ENCODE results near the gene ADGRV1. TPM values are rescaled to one million over a fixed set of nuclear protein-coding genes. Genes with fewer than 3 reads are reported as not detected.

ADGRV1 gene
- total and polyA plus RNA-seq, 4 donors, result 0.36 to 0.64 (median 0.50) TPM

DNA sequence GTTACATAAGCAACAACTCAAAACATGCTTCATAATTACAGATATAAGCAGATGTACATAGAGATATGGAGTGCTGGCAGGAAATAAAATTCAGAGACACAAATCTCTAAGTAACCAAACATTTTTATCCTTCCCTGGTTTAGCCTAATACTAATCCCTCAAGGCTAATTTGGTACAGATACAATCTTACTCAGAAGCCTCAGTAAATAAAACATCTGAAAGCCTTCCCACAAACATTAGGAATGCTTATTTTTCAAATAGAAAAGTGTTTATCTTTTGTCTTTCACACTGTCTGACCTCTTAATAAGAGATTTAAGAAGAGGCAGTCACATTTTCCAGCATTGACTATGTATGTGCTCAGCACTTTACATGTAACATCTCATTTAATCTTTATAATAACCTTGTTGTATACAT lies 425.1 kb downstream of the ADGRV1 start:
- H3K27ac ChIP-seq (ENCODE audit: low read depth in 1 of 2, low read length in 2 of 2), result no peak overlapping the region
- no peak for DNase-seq
- H3K4me1 ChIP-seq (ENCODE audit: control insufficient read depth in 1 of 2, insufficient read depth in 2 of 2, low read length in 2 of 2), result no peaks in the 10 kb centered on the region
- no peak overlapping the region for H3K4me3 ChIP-seq (ENCODE audit: low read length in 2 of 2)
- no peaks in the 10 kb centered on the region for H3K27me3 ChIP-seq (ENCODE audit: control insufficient read depth in 1 of 2, insufficient read depth in 2 of 2, low read length in 1 of 2)
- no peaks in the 10 kb centered on the region for H3K36me3 ChIP-seq (ENCODE audit: control insufficient read depth in 1 of 2, insufficient read depth in 2 of 2, low read length in 1 of 2)
- ATAC-seq (ENCODE audit: low FRiP score), result no peak
- H3K9me3 ChIP-seq (ENCODE audit: control insufficient read depth, low read length), result no peaks in the 10 kb centered on the region
- intact Hi-C loops (cut with DNase I), result no loop called here

DNA sequence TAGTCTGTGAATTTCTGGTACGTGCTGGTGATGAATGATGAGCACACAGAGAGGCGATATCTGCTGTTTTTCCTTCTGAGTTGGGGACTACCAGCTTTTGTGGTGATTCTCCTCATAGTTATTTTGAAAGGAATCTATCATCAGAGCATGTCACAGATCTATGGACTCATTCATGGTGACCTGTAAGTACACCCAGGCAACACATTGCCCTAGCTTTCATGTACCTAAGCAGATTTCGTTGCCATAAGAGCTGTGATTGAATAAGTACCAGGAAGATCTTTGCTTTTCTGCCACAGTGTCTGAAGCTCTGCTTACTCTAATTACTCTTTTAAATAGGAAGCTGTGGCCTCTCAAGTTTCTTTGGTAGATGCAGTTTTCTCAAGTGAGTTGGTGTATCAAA lies 426.7 kb downstream of the ADGRV1 start:
- Histone ChIP-seq H3K4me3 (ENCODE audit: low read length in 2 of 2) (no peak overlapping the region), H3K27me3 (ENCODE audit: control insufficient read depth in 1 of 2, insufficient read depth in 2 of 2, low read length in 1 of 2) (no peaks in the 10 kb centered on the region), H3K27ac (ENCODE audit: low read depth in 1 of 2, low read length in 2 of 2) (no peak overlapping the region), H3K36me3 (ENCODE audit: control insufficient read depth in 1 of 2, insufficient read depth in 2 of 2, low read length in 1 of 2) (no peaks in the 10 kb centered on the region), H3K9me3 (ENCODE audit: control insufficient read depth, low read length) (no peaks in the 10 kb centered on the region), H3K4me1 (ENCODE audit: control insufficient read depth in 1 of 2, insufficient read depth in 2 of 2, low read length in 2 of 2) (no peaks in the 10 kb centered on the region)
- DNase-seq (no peak), ATAC-seq (ENCODE audit: low FRiP score) (no peak)
- WGBS, 2 donors, result 52 to 65% methylated on average over 3 of the region's 3 CpGs
- intact Hi-C loops (cut with DNase I), result no loop called here

DNA sequence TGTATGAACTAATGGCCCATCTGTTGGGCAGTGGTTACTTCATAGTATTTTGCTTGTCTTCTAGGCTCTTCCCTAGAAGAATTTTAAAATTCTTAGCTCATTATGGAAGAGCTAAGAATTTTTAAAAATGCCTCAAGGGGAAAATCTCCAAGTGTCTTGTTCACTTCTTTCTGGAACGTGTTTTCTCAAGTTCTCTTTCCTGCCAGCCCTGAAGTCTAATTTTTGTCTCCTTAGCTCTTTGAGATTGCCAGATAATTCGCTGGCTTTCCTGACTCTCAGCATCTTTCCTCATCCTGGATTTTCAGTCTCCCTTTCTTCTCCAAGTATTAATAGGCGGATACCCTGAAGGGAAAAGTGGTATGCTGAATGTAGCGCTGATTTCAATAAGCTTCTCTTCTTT lies 429.1 kb downstream of the ADGRV1 start:
- intact Hi-C loops (cut with DNase I), result no loop called here
- ATAC-seq (ENCODE audit: low FRiP score), result no peak

DNA sequence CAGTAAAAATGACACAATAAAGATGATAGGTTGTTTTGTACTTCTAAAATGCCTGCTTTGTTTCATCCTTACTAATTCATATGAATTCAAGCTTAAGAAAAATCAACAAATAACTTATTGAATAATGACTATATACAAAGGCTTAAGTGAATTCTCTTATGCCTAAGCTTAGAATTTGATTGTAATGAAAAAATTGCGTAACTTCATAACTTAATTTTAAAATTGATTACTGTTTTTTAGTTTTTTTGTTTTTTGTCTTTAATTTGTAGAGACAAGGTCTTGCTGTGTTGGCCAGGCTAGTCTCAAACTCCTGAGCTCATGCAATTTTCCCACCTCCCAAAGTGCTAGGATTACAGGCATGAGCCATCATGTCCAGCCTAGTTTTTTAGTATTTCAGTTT lies 432.6 kb downstream of the ADGRV1 start:
- 89 to 90% methylated on average over 1 of the region's 1 CpG for WGBS, 2 donors
- Histone ChIP-seq H3K4me1 (ENCODE audit: control insufficient read depth in 1 of 2, insufficient read depth in 2 of 2, low read length in 2 of 2) (no peaks in the 10 kb centered on the region), H3K9me3 (ENCODE audit: control insufficient read depth, low read length) (peaks cover under 1% of the 10 kb centered on the region), H3K36me3 (ENCODE audit: control insufficient read depth in 1 of 2, insufficient read depth in 2 of 2, low read length in 1 of 2) (no peaks in the 10 kb centered on the region), H3K27ac (ENCODE audit: low read depth in 1 of 2, low read length in 2 of 2) (no peak overlapping the region), H3K4me3 (ENCODE audit: low read length in 2 of 2) (no peak overlapping the region), H3K27me3 (ENCODE audit: control insufficient read depth in 1 of 2, insufficient read depth in 2 of 2, low read length in 1 of 2) (no peaks in the 10 kb centered on the region)
- ATAC-seq (ENCODE audit: low FRiP score), result no peak
- no peak for DNase-seq
- intact Hi-C loops (cut with DNase I), result no loop called here

More for the DNA sequence above, 429.1 kb downstream of the ADGRV1 start:
- H3K9me3 ChIP-seq (ENCODE audit: control insufficient read depth, low read length), result no peaks in the 10 kb centered on the region
- DNase-seq, result no peak
- WGBS, 2 donors, result 79 to 81% methylated on average over 4 of the region's 4 CpGs
- no peak overlapping the region for H3K4me3 ChIP-seq (ENCODE audit: low read length in 2 of 2)
- no peak overlapping the region for H3K27ac ChIP-seq (ENCODE audit: low read depth in 1 of 2, low read length in 2 of 2)
- no peaks in the 10 kb centered on the region for H3K36me3 ChIP-seq (ENCODE audit: control insufficient read depth in 1 of 2, insufficient read depth in 2 of 2, low read length in 1 of 2)
- H3K4me1 ChIP-seq (ENCODE audit: control insufficient read depth in 1 of 2, insufficient read depth in 2 of 2, low read length in 2 of 2), result no peaks in the 10 kb centered on the region
- no peaks in the 10 kb centered on the region for H3K27me3 ChIP-seq (ENCODE audit: control insufficient read depth in 1 of 2, insufficient read depth in 2 of 2, low read length in 1 of 2)

DNA sequence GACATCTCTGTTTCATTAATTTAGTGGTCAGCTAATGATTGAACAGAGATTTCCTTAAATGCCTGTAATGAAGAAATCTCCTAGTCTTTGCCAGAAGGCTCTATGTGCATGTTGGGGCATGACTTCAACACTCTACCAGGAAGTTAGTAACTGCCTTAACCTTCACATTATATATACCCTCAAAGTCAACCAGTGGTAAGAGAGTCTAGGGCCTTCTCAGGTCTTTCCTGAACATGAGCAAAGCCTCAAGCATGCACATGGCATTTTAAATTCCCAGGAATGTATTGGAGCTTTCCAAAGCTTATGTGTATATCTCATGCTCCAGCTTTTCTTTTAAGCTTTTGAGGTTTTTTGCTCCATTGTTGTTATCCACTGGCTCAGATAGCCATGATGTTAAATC lies 436.2 kb downstream of the ADGRV1 start:
- DNase-seq (no peak), ATAC-seq (ENCODE audit: low FRiP score) (no peak)
- peaks cover 1% of the 10 kb centered on the region for H3K9me3 ChIP-seq (ENCODE audit: control insufficient read depth, low read length)
- no peaks in the 10 kb centered on the region for H3K36me3 ChIP-seq (ENCODE audit: control insufficient read depth in 1 of 2, insufficient read depth in 2 of 2, low read length in 1 of 2)
- H3K27ac ChIP-seq (ENCODE audit: low read depth in 1 of 2, low read length in 2 of 2), result no peak overlapping the region
- intact Hi-C loops (cut with DNase I), result no loop called here
- no peaks in the 10 kb centered on the region for H3K4me1 ChIP-seq (ENCODE audit: control insufficient read depth in 1 of 2, insufficient read depth in 2 of 2, low read length in 2 of 2)
- H3K4me3 ChIP-seq (ENCODE audit: low read length in 2 of 2), result no peak overlapping the region
- no peaks in the 10 kb centered on the region for H3K27me3 ChIP-seq (ENCODE audit: control insufficient read depth in 1 of 2, insufficient read depth in 2 of 2, low read length in 1 of 2)

DNA sequence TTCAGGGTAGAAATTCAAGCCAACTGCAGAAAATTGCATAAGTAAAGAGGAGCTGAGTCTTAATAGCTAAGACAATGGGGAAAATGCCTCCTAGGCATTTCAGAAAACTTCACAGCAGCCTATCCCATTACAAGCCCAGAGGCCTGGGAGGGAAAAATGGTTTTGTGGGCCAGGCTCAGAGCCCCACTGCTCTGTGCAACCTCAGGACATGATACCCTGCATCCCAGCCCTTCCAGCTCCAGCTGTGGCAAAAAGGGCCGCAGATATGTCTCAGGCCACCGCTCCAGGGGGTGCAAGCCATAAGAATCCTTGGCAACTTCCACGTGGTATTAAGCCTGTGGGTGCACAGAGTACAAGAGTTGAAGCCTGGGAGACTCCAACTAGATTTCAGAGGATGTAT lies 437.5 kb downstream of the ADGRV1 start:
- Histone ChIP-seq H3K27me3 (ENCODE audit: control insufficient read depth in 1 of 2, insufficient read depth in 2 of 2, low read length in 1 of 2) (no peaks in the 10 kb centered on the region), H3K9me3 (ENCODE audit: control insufficient read depth, low read length) (peaks cover 1% of the 10 kb centered on the region), H3K4me1 (ENCODE audit: control insufficient read depth in 1 of 2, insufficient read depth in 2 of 2, low read length in 2 of 2) (no peaks in the 10 kb centered on the region), H3K36me3 (ENCODE audit: control insufficient read depth in 1 of 2, insufficient read depth in 2 of 2, low read length in 1 of 2) (no peaks in the 10 kb centered on the region), H3K4me3 (ENCODE audit: low read length in 2 of 2) (no peak overlapping the region), H3K27ac (ENCODE audit: low read depth in 1 of 2, low read length in 2 of 2) (no peak overlapping the region)
- DNase-seq, result no peak
- intact Hi-C loops (cut with DNase I), result no loop called here
- 77 to 83% methylated on average over 3 of the region's 3 CpGs for WGBS, 2 donors
- no peak for ATAC-seq (ENCODE audit: low FRiP score)

DNA sequence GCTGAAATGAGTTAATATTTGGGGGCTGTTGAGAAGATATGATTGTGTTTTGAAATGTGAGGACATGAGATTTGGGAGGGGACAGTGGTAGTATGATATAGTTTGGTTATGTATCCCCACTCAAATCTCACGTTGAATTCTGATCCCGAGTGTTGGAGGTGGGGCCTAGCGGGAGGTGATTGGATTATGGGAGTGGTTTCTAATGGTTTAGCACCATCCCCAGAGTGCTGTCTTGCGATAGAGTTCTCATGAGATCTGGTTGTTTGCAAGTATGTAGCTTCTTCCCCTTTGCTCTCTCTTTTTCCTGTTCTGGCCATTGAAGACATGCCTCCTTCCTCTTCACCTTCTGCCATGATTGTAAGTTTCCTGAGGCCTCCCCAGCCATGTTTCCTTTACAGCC lies 438.5 kb downstream of the ADGRV1 start:
- no peak overlapping the region for H3K27ac ChIP-seq (ENCODE audit: low read depth in 1 of 2, low read length in 2 of 2)
- 94 to 95% methylated on average over 4 of the region's 4 CpGs for WGBS, 2 donors
- intact Hi-C loops (cut with DNase I), result no loop called here
- ATAC-seq (ENCODE audit: low FRiP score) (no peak), DNase-seq (no peak)
- no peaks in the 10 kb centered on the region for H3K4me1 ChIP-seq (ENCODE audit: control insufficient read depth in 1 of 2, insufficient read depth in 2 of 2, low read length in 2 of 2)
- H3K27me3 ChIP-seq (ENCODE audit: control insufficient read depth in 1 of 2, insufficient read depth in 2 of 2, low read length in 1 of 2), result no peaks in the 10 kb centered on the region
- H3K4me3 ChIP-seq (ENCODE audit: low read length in 2 of 2), result no peak overlapping the region
- no peaks in the 10 kb centered on the region for H3K36me3 ChIP-seq (ENCODE audit: control insufficient read depth in 1 of 2, insufficient read depth in 2 of 2, low read length in 1 of 2)
- peaks cover 1% of the 10 kb centered on the region for H3K9me3 ChIP-seq (ENCODE audit: control insufficient read depth, low read length)

DNA sequence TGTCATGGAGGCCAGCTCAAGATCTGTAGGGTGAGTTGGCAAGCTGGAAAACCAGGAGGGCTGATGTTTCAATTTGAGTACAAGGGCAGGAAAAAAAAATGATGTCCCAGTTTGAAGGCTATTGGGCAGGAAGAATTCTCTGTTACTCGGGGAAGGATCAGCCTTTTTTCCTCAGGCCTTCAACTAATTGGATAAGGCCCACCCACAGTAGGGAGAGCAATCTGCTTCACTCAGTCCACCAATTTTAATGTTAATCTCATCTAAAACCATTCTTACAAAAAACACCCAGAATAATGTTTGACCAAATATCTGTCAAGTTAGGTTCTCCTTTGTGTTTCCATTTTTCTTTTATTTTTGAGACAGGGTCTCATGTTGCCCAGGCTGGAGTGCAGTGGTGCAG lies 442.1 kb downstream of the ADGRV1 start:
- Histone ChIP-seq H3K27ac (ENCODE audit: low read depth in 1 of 2, low read length in 2 of 2) (no peak overlapping the region), H3K4me1 (ENCODE audit: control insufficient read depth in 1 of 2, insufficient read depth in 2 of 2, low read length in 2 of 2) (no peaks in the 10 kb centered on the region), H3K27me3 (ENCODE audit: control insufficient read depth in 1 of 2, insufficient read depth in 2 of 2, low read length in 1 of 2) (no peaks in the 10 kb centered on the region), H3K36me3 (ENCODE audit: control insufficient read depth in 1 of 2, insufficient read depth in 2 of 2, low read length in 1 of 2) (no peaks in the 10 kb centered on the region), H3K4me3 (ENCODE audit: low read length in 2 of 2) (no peak overlapping the region), H3K9me3 (ENCODE audit: control insufficient read depth, low read length) (peaks cover 1% of the 10 kb centered on the region)
- no peak for ATAC-seq (ENCODE audit: low FRiP score)
- no peak for DNase-seq
- WGBS, 2 donors, result 80 to 95% methylated on average over 1 of the region's 1 CpG
- intact Hi-C loops (cut with DNase I), result no loop called here

DNA sequence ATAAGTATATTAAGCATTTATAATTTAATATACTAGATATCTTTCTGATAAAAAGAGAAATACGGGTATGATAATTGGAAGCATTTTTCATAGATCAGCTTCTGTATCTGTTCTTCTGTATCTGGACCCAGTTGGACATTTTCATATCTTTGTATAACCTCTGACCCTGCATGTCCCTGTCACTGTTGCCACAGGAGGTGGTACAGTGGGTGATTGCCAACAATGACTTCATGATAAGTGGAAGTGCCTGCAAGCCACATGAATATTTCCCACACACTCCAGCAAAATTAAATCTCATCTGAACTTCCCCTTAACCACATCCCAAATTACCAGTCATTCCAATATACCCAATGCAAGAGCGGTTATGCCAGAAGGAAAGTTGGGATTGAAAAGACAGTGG lies 448.1 kb downstream of the ADGRV1 start:
- no peak overlapping the region for H3K4me3 ChIP-seq (ENCODE audit: low read length in 2 of 2)
- WGBS, 2 donors, result 88 to 94% methylated on average over 2 of the region's 2 CpGs
- no peaks in the 10 kb centered on the region for H3K27me3 ChIP-seq (ENCODE audit: control insufficient read depth in 1 of 2, insufficient read depth in 2 of 2, low read length in 1 of 2)
- no peak for DNase-seq
- no peaks in the 10 kb centered on the region for H3K9me3 ChIP-seq (ENCODE audit: control insufficient read depth, low read length)
- no peaks in the 10 kb centered on the region for H3K4me1 ChIP-seq (ENCODE audit: control insufficient read depth in 1 of 2, insufficient read depth in 2 of 2, low read length in 2 of 2)
- no peak for ATAC-seq (ENCODE audit: low FRiP score)
- no peaks in the 10 kb centered on the region for H3K36me3 ChIP-seq (ENCODE audit: control insufficient read depth in 1 of 2, insufficient read depth in 2 of 2, low read length in 1 of 2)
- no peak overlapping the region for H3K27ac ChIP-seq (ENCODE audit: low read depth in 1 of 2, low read length in 2 of 2)
- intact Hi-C loops (cut with DNase I), result no loop called here

Data from aorta (tissue), 5 donors.